HEK293 (cell line): ENCODE measurements around the gene GPR63.

Experiments
- CTCF ChIA-PET: fragments of 350-600 bp; formaldehyde crosslinking; extraction: SDS; loops from one replicate; lab custom pipeline; 2021; ENCODE audit warnings: antibody characterized with exemption; lab: Yijun Ruan, JAX
- POLR2A ChIA-PET: fragments of 300-600 bp; formaldehyde crosslinking; extraction: SDS; loops from one replicate; lab custom pipeline; 2020; ENCODE audit warnings: antibody characterized with exemption, inconsistent platforms; lab: Yijun Ruan, JAX
- H3K27ac ChIP-seq: fragments of 200-500 bp; sonication (Bioruptor generic); 2 replicates; pipeline ENCODE4 v1.5.1; 2014; ENCODE audit warnings: low read depth, low read length, control low read depth, inconsistent platforms; ENCODE audit errors: extremely low read depth
- H3K36me3 ChIP-seq, 2 experiments: fragments of 200-500 bp in 1 of 2; sonication (Bioruptor generic) in 1 of 2; 1 replicate in 1 of 2; 2 replicates in 1 of 2; pipeline ENCODE4 v1.5.1; 2014 to 2017; ENCODE audit warnings: inconsistent platforms in 2 of 2, low read length in 2 of 2; ENCODE audit not compliant: control insufficient read depth in 2 of 2, insufficient read depth in 1 of 2
- H3K4me1 ChIP-seq: fragments of 200-500 bp; sonication (Bioruptor generic); 2 replicates; pipeline ENCODE4 v1.5.1; 2014; ENCODE audit warnings: mild to moderate bottlenecking, low read length, inconsistent platforms; ENCODE audit not compliant: control insufficient read depth, insufficient read depth
- H3K4me3 ChIP-seq: 2 replicates; pipeline ENCODE4 v1.5.1; 2011; ENCODE audit warnings: low read depth, mild to moderate bottlenecking, control low read depth, low read length, moderate library complexity
- H3K9me3 ChIP-seq: fragments of 200-500 bp; sonication (Bioruptor generic); 2 replicates; pipeline ENCODE4 v1.5.1; 2014; ENCODE audit warnings: low read depth, low read length, inconsistent platforms; ENCODE audit not compliant: control insufficient read depth, insufficient read depth
- FEZF1 ChIP-seq: fragments of 450-650 bp; formaldehyde crosslinking; IDR thresholded peaks from 2 replicates; pipeline ENCODE4 v1.5.1; 2016; ENCODE audit warnings: missing biosample characterization, missing genetic modification characterization
- GLI2 ChIP-seq: fragments of 450-650 bp; formaldehyde crosslinking; IDR thresholded peaks from 2 replicates; pipeline ENCODE4; 2017; ENCODE audit warnings: missing biosample characterization, missing genetic modification characterization, low read depth, borderline replicate concordance
- GLI4 ChIP-seq: fragments of 450-650 bp; formaldehyde crosslinking; IDR thresholded peaks from 2 replicates; pipeline ENCODE4 v1.5.1; 2016; ENCODE audit warnings: missing biosample characterization, missing genetic modification characterization
- KLF9 ChIP-seq: fragments of 450-650 bp; formaldehyde crosslinking; IDR thresholded peaks from 2 replicates; pipeline ENCODE4 v1.5.1; 2016; ENCODE audit warnings: missing biosample characterization, missing genetic modification characterization, low read depth
- TRIM28 ChIP-seq: IDR thresholded peaks from 2 replicates; pipeline ENCODE4 v1.6.1; 2011; ENCODE audit warnings: low read length, control low read depth, borderline replicate concordance
- ZBTB1 ChIP-seq: fragments of 450-650 bp; formaldehyde crosslinking; IDR thresholded peaks from 2 replicates; pipeline ENCODE4 v1.5.1; 2016; ENCODE audit warnings: missing biosample characterization, missing genetic modification characterization
- ZBTB20 ChIP-seq: fragments of 450-650 bp; formaldehyde crosslinking; IDR thresholded peaks from 2 replicates; pipeline ENCODE4 v1.5.1; 2016; ENCODE audit warnings: missing biosample characterization, missing genetic modification characterization
- ZBTB48 ChIP-seq: fragments of 450-650 bp; formaldehyde crosslinking; IDR thresholded peaks from 2 replicates; pipeline ENCODE4 v1.5.1; 2016; ENCODE audit warnings: missing biosample characterization, missing genetic modification characterization
- ZEB2 ChIP-seq: fragments of 450-650 bp; formaldehyde crosslinking; IDR thresholded peaks from 2 replicates; pipeline ENCODE4 v1.5.1; 2016; ENCODE audit warnings: missing biosample characterization, missing genetic modification characterization
- ZNF155 ChIP-seq: fragments of 450-650 bp; formaldehyde crosslinking; IDR thresholded peaks from 2 replicates; pipeline ENCODE4 v1.5.1; 2016; ENCODE audit warnings: missing biosample characterization, missing genetic modification characterization
- ZNF174 ChIP-seq: fragments of 450-650 bp; formaldehyde crosslinking; IDR thresholded peaks from 2 replicates; pipeline ENCODE4 v1.5.0; 2017; ENCODE audit warnings: missing biosample characterization, mild to moderate bottlenecking, missing genetic modification characterization
- ZNF221 ChIP-seq: fragments of 450-650 bp; formaldehyde crosslinking; IDR thresholded peaks from 2 replicates; pipeline ENCODE4 v1.5.1; 2017; ENCODE audit warnings: missing biosample characterization, missing genetic modification characterization, borderline replicate concordance
- ZNF354C ChIP-seq: fragments of 450-650 bp; formaldehyde crosslinking; IDR thresholded peaks from 2 replicates; pipeline ENCODE4 v1.5.1; 2016; ENCODE audit warnings: missing biosample characterization, missing genetic modification characterization, low read depth, borderline replicate concordance
- ZNF404 ChIP-seq: fragments of 450-650 bp; formaldehyde crosslinking; IDR thresholded peaks from 2 replicates; pipeline ENCODE4 v1.5.1; 2017; ENCODE audit warnings: missing biosample characterization, missing genetic modification characterization
- ZNF426 ChIP-seq: fragments of 450-650 bp; formaldehyde crosslinking; IDR thresholded peaks from 2 replicates; pipeline ENCODE4 v1.5.1; 2017; ENCODE audit warnings: missing biosample characterization, missing genetic modification characterization, mild to moderate bottlenecking, inconsistent platforms, moderate library complexity
- ZNF555 ChIP-seq: fragments of 450-650 bp; formaldehyde crosslinking; conservative IDR thresholded peaks from 2 replicates; pipeline ENCODE4 v1.5.1; 2017; ENCODE audit warnings: missing biosample characterization, mild to moderate bottlenecking, missing genetic modification characterization, inconsistent platforms
- ZNF571 ChIP-seq: fragments of 450-650 bp; formaldehyde crosslinking; IDR thresholded peaks from 2 replicates; pipeline ENCODE4 v1.5.0; 2017; ENCODE audit warnings: missing biosample characterization, missing genetic modification characterization
- ZNF585B ChIP-seq: fragments of 450-650 bp; formaldehyde crosslinking; IDR thresholded peaks from 2 replicates; pipeline ENCODE4 v1.5.1; 2016; ENCODE audit warnings: missing biosample characterization, missing genetic modification characterization
- ZNF600 ChIP-seq: fragments of 450-650 bp; formaldehyde crosslinking; IDR thresholded peaks from 2 replicates; pipeline ENCODE4 v1.5.1; 2016; ENCODE audit warnings: missing biosample characterization, missing genetic modification characterization
- ZNF707 ChIP-seq: fragments of 450-650 bp; formaldehyde crosslinking; IDR thresholded peaks from 2 replicates; pipeline ENCODE4 v1.5.1; 2016; ENCODE audit warnings: missing biosample characterization, missing genetic modification characterization
- TF ChIP-seq, protein P1 (sequence below): fragments of 450-650 bp; formaldehyde crosslinking; IDR thresholded peaks from 2 replicates; pipeline ENCODE4 v1.5.1; 2016; ENCODE audit warnings: missing biosample characterization, missing genetic modification characterization
- TF ChIP-seq, protein P2 (sequence below): fragments of 450-650 bp; formaldehyde crosslinking; IDR thresholded peaks from 2 replicates; pipeline ENCODE4 v1.5.1; 2016; ENCODE audit warnings: missing biosample characterization, missing genetic modification characterization, low read depth

The GPR63 gene

DNA sequence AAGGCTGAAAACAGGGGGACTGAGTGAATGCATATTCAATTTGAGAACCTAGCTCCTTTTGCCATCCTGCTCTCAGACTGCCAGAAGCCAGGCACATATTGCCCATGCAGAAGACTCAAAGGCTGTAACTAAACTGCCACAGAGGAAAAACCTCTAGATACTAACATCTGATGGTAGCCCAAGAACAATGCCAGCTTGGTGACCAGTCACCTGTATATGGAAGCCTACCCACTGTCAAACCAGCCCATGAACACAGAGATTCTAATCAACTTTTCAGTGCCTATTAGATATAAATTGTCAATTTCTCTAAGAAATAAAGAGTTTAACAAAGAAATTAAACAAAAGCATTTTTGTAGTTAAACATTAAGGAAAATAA, 34.2 kb downstream of the GPR63 start (continued):
- TF ChIP-seq, protein P1, sequence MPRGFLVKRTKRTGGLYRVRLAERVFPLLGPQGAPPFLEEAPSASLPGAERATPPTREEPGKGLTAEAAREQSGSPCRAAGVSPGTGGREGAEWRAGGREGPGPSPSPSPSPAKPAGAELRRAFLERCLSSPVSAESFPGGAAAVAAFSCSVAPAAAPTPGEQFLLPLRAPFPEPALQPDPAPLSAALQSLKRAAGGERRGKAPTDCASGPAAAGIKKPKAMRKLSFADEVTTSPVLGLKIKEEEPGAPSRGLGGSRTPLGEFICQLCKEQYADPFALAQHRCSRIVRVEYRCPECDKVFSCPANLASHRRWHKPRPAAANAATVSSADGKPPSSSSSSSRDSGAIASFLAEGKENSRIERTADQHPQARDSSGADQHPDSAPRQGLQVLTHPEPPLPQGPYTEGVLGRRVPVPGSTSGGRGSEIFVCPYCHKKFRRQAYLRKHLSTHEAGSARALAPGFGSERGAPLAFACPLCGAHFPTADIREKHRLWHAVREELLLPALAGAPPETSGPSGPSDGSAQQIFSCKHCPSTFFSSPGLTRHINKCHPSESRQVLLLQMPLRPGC (tag by site-specific recombination) = no peak
- no peak for TF ChIP-seq GLI4 (tag by site-specific recombination)
- no peak for TF ChIP-seq ZNF404 (tag by site-specific recombination)
- TF ChIP-seq ZNF426 (tag by site-specific recombination) = no peak
- TF ChIP-seq, protein P2, sequence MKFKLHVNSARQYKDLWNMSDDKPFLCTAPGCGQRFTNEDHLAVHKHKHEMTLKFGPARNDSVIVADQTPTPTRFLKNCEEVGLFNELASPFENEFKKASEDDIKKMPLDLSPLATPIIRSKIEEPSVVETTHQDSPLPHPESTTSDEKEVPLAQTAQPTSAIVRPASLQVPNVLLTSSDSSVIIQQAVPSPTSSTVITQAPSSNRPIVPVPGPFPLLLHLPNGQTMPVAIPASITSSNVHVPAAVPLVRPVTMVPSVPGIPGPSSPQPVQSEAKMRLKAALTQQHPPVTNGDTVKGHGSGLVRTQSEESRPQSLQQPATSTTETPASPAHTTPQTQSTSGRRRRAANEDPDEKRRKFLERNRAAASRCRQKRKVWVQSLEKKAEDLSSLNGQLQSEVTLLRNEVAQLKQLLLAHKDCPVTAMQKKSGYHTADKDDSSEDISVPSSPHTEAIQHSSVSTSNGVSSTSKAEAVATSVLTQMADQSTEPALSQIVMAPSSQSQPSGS (tag by site-specific recombination) = no peak
- TF ChIP-seq ZNF221 (tag by site-specific recombination) = no peak
- TF ChIP-seq ZBTB48 (tag by site-specific recombination) = no peak
- no peak for TF ChIP-seq ZEB2 (tag by site-specific recombination)

DNA sequence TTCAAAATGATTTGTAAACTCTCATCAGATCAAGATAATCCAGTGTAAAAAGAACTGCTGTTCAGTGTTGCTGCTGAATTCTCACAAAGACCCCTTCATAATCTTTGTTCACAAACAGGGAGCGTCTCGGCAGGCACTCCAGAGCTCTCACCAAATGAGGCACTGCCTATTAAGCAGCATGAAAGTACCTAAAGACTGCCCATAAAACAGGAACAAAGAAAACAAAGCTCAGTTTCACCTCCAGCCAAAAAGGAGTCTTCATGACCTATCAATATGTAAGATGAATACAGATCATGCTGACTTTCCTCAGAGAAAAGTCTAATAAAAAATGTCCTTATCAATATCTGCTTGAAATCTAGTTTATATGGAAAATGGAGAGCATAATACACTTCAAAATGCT, 41.8 kb downstream of the GPR63 start:
- ChIA-PET POLR2A (no interaction called here), CTCF (interaction anchor here (0.6 to 2.0 kb wide), 6 partner anchors 13 to 511 kb away, joined by 3 to 7 read pairs (median 3); no protein-coding TSS in a partner anchor)
- H3K4me3 ChIP-seq = no peak overlapping the region
- H3K9me3 ChIP-seq = no peaks in the 10 kb centered on the region
- H3K4me1 ChIP-seq = peaks cover 10% of the 10 kb centered on the region
- H3K36me3 ChIP-seq = peaks cover 0 to 22% of the 10 kb centered on the region in 2 experiments; a peak in 2 of 3 replicates
- H3K27ac ChIP-seq = no peak overlapping the region
- TF ChIP-seq GLI4 (tag by site-specific recombination) (no peak), ZNF155 (no peak), TRIM28 (peak; percentile 87), FEZF1 (0 out of 2 replicates have a peak, but pooled peaks have one; percentile 7)

DNA sequence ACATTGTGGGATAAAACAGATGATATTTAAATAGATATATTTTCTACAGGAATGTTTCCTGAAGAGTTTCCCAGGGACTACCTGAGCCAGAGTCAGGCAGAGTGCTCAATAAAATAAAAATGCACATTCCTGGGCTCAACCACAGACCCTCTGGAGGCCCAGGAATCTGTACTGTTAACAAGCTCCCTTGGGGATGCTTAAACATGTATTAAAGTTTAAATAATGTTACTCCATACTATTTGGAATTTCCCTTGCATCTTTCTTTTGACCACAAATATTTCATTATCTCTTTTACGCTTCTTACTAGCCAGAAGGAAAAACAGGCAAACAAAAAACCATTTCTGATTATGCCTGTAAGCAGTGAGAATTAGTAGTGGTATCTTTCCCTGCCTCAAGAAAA, 42.3 kb downstream of the GPR63 start:
- Histone ChIP-seq H3K27ac (no peak overlapping the region), H3K4me1 (peaks cover 10% of the 10 kb centered on the region), H3K36me3 (peaks cover 0 to 22% of the 10 kb centered on the region in 2 experiments; a peak in 2 of 3 replicates), H3K9me3 (no peaks in the 10 kb centered on the region), H3K4me3 (no peak overlapping the region)
- ChIA-PET POLR2A (no interaction called here), CTCF (interaction anchor here (0.6 to 2.0 kb wide), 4 partner anchors 13 to 510 kb away, joined by 3 to 7 read pairs (median 4); no protein-coding TSS in a partner anchor)
- TF ChIP-seq ZNF571 (no peak), ZNF174 (no peak), ZBTB20 (tag by site-specific recombination) (peak; percentile 92), ZBTB1 (no peak), ZNF707 (tag by site-specific recombination) (no peak), ZNF600 (no peak)

DNA sequence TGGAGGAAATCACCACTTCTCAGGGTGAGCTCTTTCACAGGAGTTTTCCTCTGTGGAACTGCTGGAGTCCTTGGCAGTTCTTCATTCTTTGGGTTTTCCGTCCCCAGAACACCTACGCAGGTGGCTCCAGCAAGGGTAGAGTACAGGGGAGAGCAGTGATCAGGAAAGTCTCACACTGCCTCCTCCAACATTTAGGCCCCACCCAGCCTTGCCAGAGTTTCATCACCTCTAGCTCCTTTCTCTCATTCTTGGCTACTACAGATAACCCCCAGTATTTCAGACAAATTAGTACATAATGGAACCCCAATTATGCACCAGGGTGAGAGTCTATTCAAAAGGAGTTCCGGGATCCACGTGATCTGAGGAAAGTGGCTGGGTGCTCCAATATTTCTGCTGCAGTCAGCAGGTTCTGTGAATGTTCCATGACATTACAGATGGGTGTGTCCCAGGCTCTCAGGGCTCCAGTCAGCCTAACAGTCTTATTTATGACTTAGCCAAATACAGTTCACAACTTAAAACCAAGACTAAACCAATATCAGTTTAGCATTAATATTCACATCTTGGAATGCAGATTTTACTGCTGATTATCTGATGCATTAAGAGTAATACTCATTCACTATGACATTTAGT, 44.6 kb downstream of the GPR63 start:
- Histone ChIP-seq H3K36me3 (peaks cover 0 to 3% of the 10 kb centered on the region in 2 experiments; a peak in 2 of 3 replicates), H3K27ac (no peak overlapping the region), H3K9me3 (no peaks in the 10 kb centered on the region), H3K4me3 (no peak overlapping the region), H3K4me1 (peaks cover 10% of the 10 kb centered on the region)
- ChIA-PET CTCF (interaction anchor here (0.6 to 0.8 kb wide), 3 partner anchors 75 to 125 kb away, joined by 3 to 5 read pairs (median 3); no protein-coding TSS in a partner anchor), POLR2A (no interaction called here)
- TF ChIP-seq KLF9 (peak; percentile 38; the same call in 1 of the 2 replicates), ZNF555 (tag by site-specific recombination) (no peak), ZNF585B (no peak), GLI2 (tag by site-specific recombination) (no peak), ZNF354C (no peak)
- TF ChIP-seq, protein P1 (tag by site-specific recombination) = no peak
